ENCODE data around the gene ZNF74. TPM values are rescaled to one million over a fixed set of nuclear protein-coding genes. Genes with fewer than 3 reads are reported as not detected.
"Not testable (repeated sequence)": the region's sequence is repeated elsewhere in the genome, so short reads cannot be mapped to it uniquely, and the experiment has no call there.

The ZNF74 gene
- total and polyA plus RNA-seq, 2 experiments from 2014 or later, result 24.4 to 90.9 TPM

- Histone ChIP-seq H3K27me3 (no peaks in the 10 kb centered on the region), H3K27ac (no peak overlapping the region), H3K4me3 (no peak overlapping the region), H3K9me3 (ENCODE audit: low read depth) (no peaks in the 10 kb centered on the region), H3K36me3 (peaks cover 11% of the 10 kb centered on the region), H3K4me1 (ENCODE audit: low read depth) (no peaks in the 10 kb centered on the region)
- no peak for DNase-seq (ENCODE audit: low read depth in 1 of 2, low spot score in 1 of 2)
- TF ChIP-seq CTCF (IDR thresholded peaks at IDR 0.05; ENCODE audit: low read depth, low read length), result no peak
Measured at GRCh38 chr22:20449819-20450550, 56.0 kb downstream of the ZNF74 start.

GRCh38 chr22:20450551-20450906, 56.6 kb downstream of the ZNF74 start:
- Histone ChIP-seq H3K4me3 (no peak overlapping the region), H3K36me3 (peaks cover 7% of the 10 kb centered on the region), H3K27me3 (no peaks in the 10 kb centered on the region), H3K4me1 (ENCODE audit: low read depth) (no peaks in the 10 kb centered on the region), H3K27ac (no peak overlapping the region), H3K9me3 (ENCODE audit: low read depth) (no peaks in the 10 kb centered on the region)
- no peak for DNase-seq (ENCODE audit: low read depth in 1 of 2, low spot score in 1 of 2)
- no peak for TF ChIP-seq CTCF (IDR thresholded peaks at IDR 0.05; ENCODE audit: low read depth, low read length)

- not testable (repeated sequence) for H3K36me3 ChIP-seq; DNase-seq (ENCODE audit: low read depth in 1 of 2, low spot score in 1 of 2); H3K4me3 ChIP-seq; H3K27ac ChIP-seq; H3K4me1 ChIP-seq (ENCODE audit: low read depth); H3K27me3 ChIP-seq; H3K9me3 ChIP-seq (ENCODE audit: low read depth)
Measured at GRCh38 chr22:20451129-20451778, 57.3 kb downstream of the ZNF74 start.

- Histone ChIP-seq H3K27ac (no peak overlapping the region), H3K9me3 (ENCODE audit: low read depth) (no peaks in the 10 kb centered on the region), H3K36me3 (no peaks in the 10 kb centered on the region), H3K4me1 (ENCODE audit: low read depth) (no peaks in the 10 kb centered on the region), H3K4me3 (no peak overlapping the region), H3K27me3 (no peaks in the 10 kb centered on the region)
- DNase-seq (ENCODE audit: low read depth in 1 of 2, low spot score in 1 of 2), result no peak
- no peak for TF ChIP-seq CTCF (IDR thresholded peaks at IDR 0.05; ENCODE audit: low read depth, low read length)
Measured at GRCh38 chr22:20451920-20452319, 58.0 kb downstream of the ZNF74 start.

GRCh38 chr22:20453222-20453621, 59.3 kb downstream of the ZNF74 start:
- Histone ChIP-seq H3K4me3 (no peak overlapping the region), H3K27me3 (no peaks in the 10 kb centered on the region), H3K4me1 (ENCODE audit: low read depth) (no peaks in the 10 kb centered on the region), H3K27ac (no peak overlapping the region), H3K9me3 (ENCODE audit: low read depth) (no peaks in the 10 kb centered on the region), H3K36me3 (no peaks in the 10 kb centered on the region)
- no peak for TF ChIP-seq CTCF (IDR thresholded peaks at IDR 0.05; ENCODE audit: low read depth, low read length)
- DNase-seq (ENCODE audit: low read depth in 1 of 2, low spot score in 1 of 2), result no peak

GRCh38 chr22:20455709-20456063, 61.7 kb downstream of the ZNF74 start:
- Histone ChIP-seq H3K4me1 (ENCODE audit: low read depth) (no peaks in the 10 kb centered on the region), H3K9me3 (ENCODE audit: low read depth) (no peaks in the 10 kb centered on the region), H3K4me3 (no peak overlapping the region), H3K27ac (no peak overlapping the region), H3K36me3 (no peaks in the 10 kb centered on the region), H3K27me3 (no peaks in the 10 kb centered on the region)
- TF ChIP-seq CTCF (IDR thresholded peaks at IDR 0.05; ENCODE audit: low read depth, low read length), result no peak
- no peak for DNase-seq (ENCODE audit: low read depth in 1 of 2, low spot score in 1 of 2)
